Right atrium auricular region (tissue), 2 donors: ENCODE measurements around the gene GALNT5. TPM values are rescaled to one million over a fixed set of nuclear protein-coding genes. Genes with fewer than 3 reads are reported as not detected.

ENCODE experiments used
- DNase-seq: peaks from one replicate; pipeline ENCODE4 v3.0.0-alpha.2; 2019; ENCODE audit warnings: low spot score
- H3K27ac ChIP-seq, 2 donors: fragments of 200-600 bp; sonication (generic); 1 replicate in 1 of 2; 2 replicates in 1 of 2; pipeline ENCODE4 v1.5.1; 2016 to 2019
- H3K27me3 ChIP-seq, 2 donors: fragments of 200-600 bp; sonication (generic); one replicate each; pipeline versions ENCODE4 v1.5.1 to v1.6.0; 2017 to 2019
- H3K36me3 ChIP-seq: fragments of 200-600 bp; sonication (generic); one replicate; pipeline ENCODE4 v1.5.1; 2016
- H3K4me1 ChIP-seq, 2 donors: fragments of 200-600 bp; sonication (generic); one replicate each; pipeline versions ENCODE4 v1.5.1 to v1.6.0; 2017 to 2019
- H3K4me3 ChIP-seq, 2 donors: fragments of 200-600 bp; sonication (generic); 1 replicate in 1 of 2; 2 replicates in 1 of 2; pipeline ENCODE4 v1.5.1; 2017 to 2019; ENCODE audit warnings: mild to moderate bottlenecking in 1 of 2, moderate library complexity in 1 of 2
- H3K9me3 ChIP-seq, 2 donors: fragments of 200-600 bp; sonication (generic); one replicate each; pipeline ENCODE4 v1.5.1; 2019
- total RNA-seq, 2 donors: library from RNA; depleted of rRNA; stranded (reverse); fragments of >200 nt; gene quantifications; one replicate each; pipeline ENCODE4 v1.1.0, GENCODE V29; 2016
- TF ChIP-seq, protein P1 (sequence below), 2 donors: fragments of 200-600 bp; sonication (generic); IDR thresholded peaks; one replicate each; pipeline ENCODE4 v1.5.1; 2019; ENCODE audit warnings: antibody characterized with exemption in 2 of 2

GALNT5 gene
- total RNA-seq, 2 donors from 2014 or later, result 0.20 to 0.67 TPM

- no peaks in the 10 kb centered on the region for H3K36me3 ChIP-seq
- no peak overlapping the region for H3K4me3 ChIP-seq
- no peak overlapping the region for H3K27ac ChIP-seq
- no peaks in the 10 kb centered on the region for H3K4me1 ChIP-seq
- no peaks in the 10 kb centered on the region for H3K9me3 ChIP-seq
- TF ChIP-seq, protein P1, sequence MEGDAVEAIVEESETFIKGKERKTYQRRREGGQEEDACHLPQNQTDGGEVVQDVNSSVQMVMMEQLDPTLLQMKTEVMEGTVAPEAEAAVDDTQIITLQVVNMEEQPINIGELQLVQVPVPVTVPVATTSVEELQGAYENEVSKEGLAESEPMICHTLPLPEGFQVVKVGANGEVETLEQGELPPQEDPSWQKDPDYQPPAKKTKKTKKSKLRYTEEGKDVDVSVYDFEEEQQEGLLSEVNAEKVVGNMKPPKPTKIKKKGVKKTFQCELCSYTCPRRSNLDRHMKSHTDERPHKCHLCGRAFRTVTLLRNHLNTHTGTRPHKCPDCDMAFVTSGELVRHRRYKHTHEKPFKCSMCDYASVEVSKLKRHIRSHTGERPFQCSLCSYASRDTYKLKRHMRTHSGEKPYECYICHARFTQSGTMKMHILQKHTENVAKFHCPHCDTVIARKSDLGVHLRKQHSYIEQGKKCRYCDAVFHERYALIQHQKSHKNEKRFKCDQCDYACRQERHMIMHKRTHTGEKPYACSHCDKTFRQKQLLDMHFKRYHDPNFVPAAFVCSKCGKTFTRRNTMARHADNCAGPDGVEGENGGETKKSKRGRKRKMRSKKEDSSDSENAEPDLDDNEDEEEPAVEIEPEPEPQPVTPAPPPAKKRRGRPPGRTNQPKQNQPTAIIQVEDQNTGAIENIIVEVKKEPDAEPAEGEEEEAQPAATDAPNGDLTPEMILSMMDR (IDR thresholded peaks at IDR 0.05), result no peak
- no peaks in the 10 kb centered on the region for H3K27me3 ChIP-seq
- DNase-seq, result no peak
These were observed 102.1 kb downstream of the GALNT5 start for GRCh38 chr2:157359628-157360027.

DNA sequence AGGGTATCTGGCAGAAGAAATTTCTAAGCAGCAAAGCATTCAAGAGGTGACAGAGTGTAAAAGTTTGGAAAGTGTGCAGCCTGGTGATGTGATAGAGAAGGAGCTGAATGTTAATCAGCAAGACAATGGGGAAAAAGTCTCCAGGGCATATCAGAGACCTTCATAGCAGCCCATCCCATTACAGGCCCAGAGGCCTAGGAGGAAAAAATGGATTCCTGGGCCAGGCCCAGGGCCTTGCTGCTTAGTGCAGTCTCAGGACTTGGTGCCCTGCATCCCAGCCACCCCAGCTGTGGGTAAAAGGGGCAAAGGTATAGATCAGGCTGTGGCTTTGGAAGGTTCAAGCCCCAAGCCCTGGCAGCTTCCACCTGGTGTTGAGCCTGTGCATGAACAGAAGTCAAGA, 104.0 kb downstream of the GALNT5 start:
- Histone ChIP-seq H3K27me3 (no peaks in the 10 kb centered on the region), H3K9me3 (no peaks in the 10 kb centered on the region), H3K36me3 (no peaks in the 10 kb centered on the region), H3K4me1 (no peaks in the 10 kb centered on the region), H3K4me3 (no peak overlapping the region), H3K27ac (no peak overlapping the region)
- TF ChIP-seq, protein P1 (IDR thresholded peaks at IDR 0.05), result no peak
- no peak for DNase-seq

DNA sequence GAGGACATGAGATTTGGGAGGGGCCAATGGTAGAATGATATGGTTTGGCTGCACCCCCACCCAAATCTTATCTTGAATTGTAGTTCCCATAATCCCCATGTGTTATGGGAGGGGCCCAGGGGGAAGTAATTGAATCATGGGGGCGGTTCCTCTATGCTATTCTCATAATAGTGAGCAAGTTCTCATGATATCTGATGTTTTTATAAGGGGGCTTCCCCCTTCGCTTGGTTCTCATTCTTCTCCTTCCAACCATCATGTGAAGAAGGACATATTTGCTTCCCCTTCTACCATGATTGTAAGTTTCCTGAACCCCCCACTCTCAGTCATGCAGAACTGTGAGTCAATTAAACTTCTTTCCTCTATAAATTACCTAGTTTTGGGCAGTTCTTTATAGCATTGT, 105.1 kb downstream of the GALNT5 start:
- H3K4me3 ChIP-seq, result no peak overlapping the region
- DNase-seq, result no peak
- H3K9me3 ChIP-seq, result no peaks in the 10 kb centered on the region
- TF ChIP-seq, protein P1 (IDR thresholded peaks at IDR 0.05), result no peak
- H3K27ac ChIP-seq, result no peak overlapping the region
- no peaks in the 10 kb centered on the region for H3K27me3 ChIP-seq
- no peaks in the 10 kb centered on the region for H3K36me3 ChIP-seq
- H3K4me1 ChIP-seq, result no peaks in the 10 kb centered on the region

- no peaks in the 10 kb centered on the region for H3K9me3 ChIP-seq
- H3K36me3 ChIP-seq, result no peaks in the 10 kb centered on the region
- H3K27ac ChIP-seq, result peak overlapping the region; percentile 32 to 68
- DNase-seq, result no peak
- H3K27me3 ChIP-seq, result no peaks in the 10 kb centered on the region
- TF ChIP-seq, protein P1 (IDR thresholded peaks at IDR 0.05), result no peak
- no peak overlapping the region for H3K4me3 ChIP-seq
- H3K4me1 ChIP-seq, result no peaks in the 10 kb centered on the region
These were observed 106.2 kb downstream of the GALNT5 start for GRCh38 chr2:157363612-157364101.

Other genes with a start within 250 kb of the GALNT5 start
- not detected for gene ERMN, start 68.1 kb downstream of the GALNT5 start, total RNA-seq
- gene CYTIP, start 186.4 kb downstream of the GALNT5 start, total RNA-seq, result 1 to 10 TPM; 3.3 to 4.8 TPM